ENCODE measurements around the gene CALN1.

CALN1 gene

GRCh38 chr7:72170475-72170874 lies 241.7 kb downstream of the CALN1 start:
- no peak for DNase-seq

GRCh38 chr7:72163271-72163670 lies 248.9 kb downstream of the CALN1 start:
- no peak for DNase-seq

GRCh38 chr7:72161534-72161933 lies 250.6 kb downstream of the CALN1 start:
- DNase-seq = no peak

- no peak for DNase-seq
Measured at GRCh38 chr7:72159911-72160310, 252.2 kb downstream of the CALN1 start.

- DNase-seq = no peak
Measured at GRCh38 chr7:72156671-72157070, 255.5 kb downstream of the CALN1 start.

- DNase-seq = no peak
Measured at GRCh38 chr7:72153132-72153512, 259.0 kb downstream of the CALN1 start.

DNA sequence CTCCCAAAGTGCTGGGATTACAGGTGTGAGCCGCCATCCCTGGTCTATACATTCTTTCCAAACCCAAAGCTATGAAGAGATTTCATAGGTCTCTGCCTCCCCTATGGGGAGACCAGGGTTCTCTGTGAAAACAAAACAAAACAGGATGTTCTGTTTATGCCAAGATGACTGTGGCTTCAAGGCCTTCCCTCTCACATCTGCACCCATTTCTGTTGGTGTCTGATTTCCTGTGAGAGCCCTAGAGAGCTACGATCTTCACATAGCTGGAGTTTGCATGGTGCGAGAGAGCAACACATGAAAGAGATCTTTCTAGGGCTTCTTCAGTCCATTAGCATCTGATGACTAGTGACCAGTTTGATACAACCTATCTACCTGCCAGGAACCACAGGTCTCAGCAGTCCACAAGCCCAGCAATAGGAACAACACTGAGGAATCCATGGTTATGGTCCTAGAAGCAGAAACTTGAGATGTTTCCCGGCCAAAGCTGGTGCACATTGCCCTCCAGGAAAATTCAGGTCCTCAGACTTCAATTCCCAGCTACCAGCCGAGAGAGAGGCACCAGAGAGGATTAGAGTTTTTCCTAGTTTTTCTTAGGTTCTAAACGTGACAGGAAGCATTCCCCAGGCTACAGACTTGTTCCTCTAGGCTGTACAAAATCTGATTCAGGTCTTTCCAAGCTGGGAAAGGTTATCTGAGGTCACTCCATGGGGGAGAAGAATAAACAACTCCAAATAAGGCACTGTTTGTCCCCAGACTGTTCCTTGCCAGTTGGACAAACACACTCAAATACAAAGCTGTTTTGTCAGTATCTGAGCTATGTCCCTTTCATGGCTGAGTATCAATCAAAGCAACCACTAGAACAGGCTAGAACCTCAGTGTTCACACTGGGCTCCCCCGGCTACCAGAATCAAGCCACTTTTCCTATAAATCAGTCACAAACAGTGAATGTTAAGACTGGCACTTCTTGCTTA lies 259.7 kb downstream of the CALN1 start:
- no peak for DNase-seq

- DNase-seq = no peak
Measured at GRCh38 chr7:72140566-72140965, 271.6 kb downstream of the CALN1 start.

DNA sequence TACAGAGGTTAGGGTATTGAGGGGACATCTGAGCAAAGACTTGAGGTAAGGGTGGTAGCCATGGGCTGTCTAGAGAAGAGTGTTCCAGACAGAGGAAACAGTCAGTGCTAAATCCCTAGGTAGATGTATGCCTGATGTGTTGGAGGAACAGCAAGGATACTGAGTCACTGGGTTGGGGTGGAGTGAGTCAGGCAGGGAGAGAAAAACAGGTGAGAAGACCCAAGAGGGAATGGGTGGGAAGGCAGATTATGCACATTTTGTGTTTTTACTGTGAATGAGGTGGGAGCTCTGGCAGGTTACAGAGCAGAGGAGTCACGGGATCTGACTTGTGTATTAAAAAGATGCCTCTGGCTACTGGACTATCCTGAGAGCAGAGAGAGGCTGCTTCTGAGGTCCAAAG lies 285.0 kb downstream of the CALN1 start:
- no peak for DNase-seq

- no peak for DNase-seq
Measured at GRCh38 chr7:72123913-72124312, 288.2 kb downstream of the CALN1 start.

GRCh38 chr7:72118366-72118765 lies 293.8 kb downstream of the CALN1 start:
- DNase-seq = no peak

GRCh38 chr7:72114129-72114528 lies 298.0 kb downstream of the CALN1 start:
- DNase-seq = no peak

DNA sequence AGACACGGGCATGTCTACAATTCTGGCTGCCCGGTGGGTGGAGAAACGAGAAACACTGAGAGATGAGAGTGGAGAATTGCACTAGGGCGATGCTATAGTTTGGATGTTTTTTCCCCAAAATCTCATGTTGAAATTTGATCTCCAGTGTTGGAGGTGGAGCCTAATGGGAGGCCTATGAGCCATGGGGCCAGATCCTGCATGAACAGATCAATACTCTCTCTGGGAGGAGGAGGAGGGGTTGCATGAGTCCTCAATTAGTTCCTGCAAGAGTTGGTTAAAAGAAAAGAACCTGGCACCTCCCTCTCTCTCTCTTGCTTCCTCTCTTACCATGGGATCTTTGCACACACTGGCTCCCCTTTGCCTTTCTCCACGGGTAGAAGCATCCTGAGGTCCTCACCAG lies 299.1 kb downstream of the CALN1 start:
- DNase-seq = no peak

DNA sequence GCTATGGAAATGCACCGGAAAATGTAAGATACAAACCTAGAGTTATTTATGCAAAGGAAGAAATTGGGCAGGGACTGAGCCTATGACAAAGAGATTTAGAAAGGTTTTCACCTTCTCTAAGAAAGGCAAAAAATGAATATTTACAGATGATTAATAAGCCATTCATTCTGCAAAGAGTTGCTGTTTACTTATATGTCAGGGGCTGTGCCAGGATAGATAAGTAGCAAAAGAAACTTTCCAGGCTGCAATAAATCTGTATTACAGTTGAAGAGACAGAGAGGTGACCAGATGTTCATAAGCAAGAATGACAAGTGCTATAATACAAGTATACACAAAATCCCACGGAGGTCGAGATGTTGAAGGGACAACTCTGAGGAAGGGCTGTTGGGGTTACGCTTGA lies 299.6 kb downstream of the CALN1 start:
- no peak for DNase-seq

DNA sequence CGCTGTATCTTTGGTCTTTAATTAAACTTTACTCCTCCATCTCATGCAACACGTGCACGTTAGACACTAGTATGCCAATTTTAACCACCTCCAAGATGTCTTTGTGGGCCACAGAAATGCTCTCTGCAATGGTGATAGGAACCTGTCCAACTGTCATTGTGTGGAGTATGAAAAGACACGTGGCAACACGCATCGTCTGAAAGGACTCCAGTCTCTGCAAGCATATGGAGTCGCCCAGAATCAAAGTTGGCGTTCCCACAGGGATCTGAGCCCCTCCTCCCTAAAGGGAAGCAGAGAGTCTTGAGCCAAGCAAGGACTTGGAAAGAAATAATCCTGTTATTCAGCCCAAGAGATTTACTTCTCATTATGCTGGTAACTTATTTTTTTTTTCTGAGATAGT lies 301.1 kb downstream of the CALN1 start:
- no peak for DNase-seq

DNA sequence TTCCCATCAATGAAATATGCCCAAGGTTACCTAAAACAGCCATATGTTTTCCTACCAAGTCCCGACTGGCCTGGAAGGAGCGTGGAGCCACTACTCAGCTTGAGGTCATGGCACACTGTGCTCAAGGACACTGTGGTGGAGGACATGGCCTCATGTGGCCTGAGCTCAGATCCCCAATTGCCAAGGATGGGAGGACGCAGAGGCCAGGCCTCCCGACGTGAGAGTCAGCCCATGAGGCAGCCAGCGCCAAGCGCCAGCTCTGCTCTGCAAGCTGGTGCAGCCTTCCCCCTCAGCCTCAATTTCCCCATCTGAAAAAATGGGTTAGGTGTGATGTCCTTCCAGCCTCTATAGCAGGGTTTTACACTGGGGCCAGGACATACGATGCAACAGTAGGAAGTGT lies 302.6 kb downstream of the CALN1 start:
- DNase-seq = no peak

DNA sequence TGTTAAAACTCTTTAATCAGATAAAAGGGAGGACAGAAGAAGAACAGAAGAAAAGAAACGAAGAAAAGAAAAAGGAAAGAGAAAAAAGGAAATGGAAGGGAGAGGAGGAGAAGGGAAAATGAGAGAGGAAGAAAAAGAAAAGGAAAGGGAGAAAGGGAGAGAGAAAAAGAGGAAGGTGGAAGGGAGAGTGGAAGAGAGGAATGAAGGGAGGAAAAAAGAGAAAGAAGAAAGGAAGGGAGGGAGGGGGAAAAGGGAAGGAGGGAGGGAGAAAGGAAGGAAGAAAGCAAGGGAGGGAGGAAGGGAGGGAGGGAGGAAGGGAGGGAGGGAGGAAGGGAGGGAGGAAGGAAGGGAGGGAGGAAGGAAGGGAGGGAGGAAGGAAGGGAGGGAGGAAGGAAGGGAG lies 305.7 kb downstream of the CALN1 start:
- no peak for DNase-seq

DNA sequence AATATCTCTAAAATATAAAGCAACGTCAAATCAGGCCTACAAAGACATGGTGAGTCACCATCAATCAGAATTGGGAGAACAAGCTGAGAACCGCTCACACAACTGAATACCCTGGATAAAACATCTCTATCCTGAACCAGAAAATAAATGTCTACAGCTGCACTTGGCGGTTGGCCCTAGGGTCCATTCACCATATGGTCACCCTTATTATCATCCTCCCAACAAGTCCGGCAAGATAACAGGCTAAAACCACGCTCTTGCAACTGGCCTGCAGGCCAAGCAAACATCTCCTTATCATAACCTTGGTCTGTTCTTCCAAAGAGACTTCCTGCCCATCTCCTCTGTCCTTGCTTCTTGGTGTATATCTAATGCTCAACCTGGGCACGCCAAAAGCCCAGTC lies 310.7 kb downstream of the CALN1 start:
- DNase-seq = no peak

DNA sequence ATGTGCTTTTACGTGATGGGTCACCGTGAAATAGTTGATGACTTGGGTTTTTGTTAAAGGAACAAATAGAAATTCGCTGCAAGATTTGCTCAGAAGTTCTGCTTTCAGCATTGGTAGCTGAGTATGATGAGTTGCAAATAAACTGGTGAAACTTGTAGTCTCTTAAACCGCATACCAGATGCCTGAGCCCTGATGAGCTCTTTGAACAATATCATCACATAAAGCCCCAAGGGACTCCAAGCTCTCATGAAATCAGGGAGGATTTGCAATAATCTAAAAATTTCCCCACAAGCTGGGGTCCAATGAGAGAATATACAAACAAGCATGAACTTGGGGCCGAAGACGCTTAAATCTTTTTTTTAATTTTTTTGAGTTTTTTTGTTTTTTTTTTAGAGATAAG lies 312.4 kb downstream of the CALN1 start:
- DNase-seq = no peak

DNA sequence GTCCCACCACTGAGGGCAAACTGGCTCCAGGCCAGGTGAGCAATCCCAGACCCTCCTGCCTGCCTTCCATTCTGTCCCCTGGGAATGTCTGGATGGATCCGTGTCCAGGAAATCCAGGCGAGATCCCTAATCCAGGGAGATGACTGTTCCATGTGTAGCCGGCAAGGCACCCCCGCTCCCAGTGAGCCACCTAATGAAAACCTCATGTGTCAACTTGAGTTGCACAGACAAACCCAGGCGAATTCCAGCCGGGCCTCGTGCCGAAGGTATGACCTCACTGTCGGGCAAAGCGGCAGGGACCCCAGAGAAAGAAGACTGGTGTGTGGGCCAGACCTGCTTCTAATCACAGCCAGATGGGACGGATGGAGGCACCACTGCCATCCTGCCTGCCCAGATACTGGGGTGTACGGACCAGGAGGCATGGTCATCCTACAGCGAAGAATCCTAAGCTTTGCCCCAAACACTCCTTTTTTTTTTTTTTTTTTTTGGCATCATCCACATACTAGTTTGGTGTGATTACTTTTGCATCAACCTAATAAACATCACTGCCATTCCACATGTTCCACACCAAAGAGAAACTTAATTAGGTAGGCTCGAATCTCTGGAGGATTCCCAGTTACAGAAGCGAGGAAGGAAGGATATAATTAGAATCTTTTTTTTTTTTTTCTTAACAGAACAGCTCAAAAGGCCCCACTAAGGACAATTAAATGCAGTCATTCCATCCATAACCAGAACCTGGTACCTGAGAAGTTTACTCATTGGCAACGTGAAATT lies 313.1 kb downstream of the CALN1 start:
- DNase-seq = no peak

DNA sequence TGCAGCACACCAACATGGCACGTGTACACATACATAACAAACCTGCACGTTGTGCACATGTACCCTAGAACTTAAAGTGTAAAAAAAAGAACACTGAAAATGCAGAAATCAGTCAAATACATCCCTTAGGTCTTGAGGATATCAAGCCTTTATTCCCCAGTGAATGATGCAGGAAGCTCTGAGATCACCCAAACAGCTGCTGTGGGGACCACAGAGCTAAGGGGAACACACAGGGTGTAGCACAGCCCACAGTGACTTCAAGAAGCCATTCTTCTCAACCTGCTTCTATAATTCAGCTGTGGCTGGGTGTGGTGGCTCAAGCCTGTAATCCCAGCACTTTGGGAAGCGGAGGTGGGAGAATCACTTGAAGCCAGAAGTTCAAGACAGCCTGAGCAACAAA lies 314.9 kb downstream of the CALN1 start:
- DNase-seq = no peak

GRCh38 chr7:72092769-72093168 lies 319.4 kb downstream of the CALN1 start:
- no peak for DNase-seq

DNA sequence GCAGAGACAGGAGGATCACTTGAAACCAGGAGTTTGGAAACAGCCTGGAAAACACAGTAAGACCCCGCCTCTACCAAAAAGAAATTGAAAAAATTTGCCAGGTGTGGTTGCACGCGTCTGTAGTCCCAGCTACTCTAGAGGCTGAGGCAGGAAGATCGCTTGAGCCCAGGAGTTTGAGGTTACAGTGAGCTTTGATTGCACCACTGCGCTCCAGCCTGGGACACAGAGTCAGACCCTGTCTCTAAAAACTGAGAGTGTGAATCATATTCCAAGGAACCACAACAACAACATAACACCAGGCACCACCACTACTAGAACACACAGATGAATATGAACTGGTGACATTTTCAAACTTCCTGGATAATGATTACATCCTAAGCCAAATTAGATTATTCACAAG lies 324.2 kb downstream of the CALN1 start:
- no peak for DNase-seq

DNA sequence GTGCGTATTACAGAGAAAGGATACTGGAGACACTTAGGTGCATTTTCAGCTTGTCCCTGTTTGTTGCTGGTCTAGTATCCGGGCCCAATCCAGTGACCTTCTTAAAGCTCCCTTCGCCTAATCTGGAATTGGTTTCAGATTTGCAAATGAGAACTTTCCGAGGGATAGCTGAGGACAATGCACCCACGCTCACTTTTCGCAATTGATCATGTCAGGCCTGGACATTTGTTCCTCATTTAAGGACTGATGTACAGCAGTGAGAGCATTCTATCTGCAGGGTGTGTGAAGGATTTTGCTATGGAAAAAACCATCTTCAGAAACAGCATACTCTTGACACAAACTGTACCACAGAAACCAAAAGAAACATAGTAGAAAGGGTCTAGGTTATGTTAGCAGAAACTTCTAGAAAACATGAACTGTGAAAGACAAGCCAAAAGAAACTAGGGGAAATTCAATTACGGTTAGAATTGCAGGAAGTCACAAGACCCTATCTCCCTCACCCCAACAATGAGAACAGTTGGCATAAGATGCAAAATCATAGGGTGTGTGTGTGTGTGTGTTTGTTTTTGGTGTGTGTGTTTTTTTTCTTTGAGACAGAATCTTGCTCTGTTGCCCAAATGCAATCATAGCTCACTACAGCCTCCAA lies 331.1 kb downstream of the CALN1 start:
- DNase-seq = no peak

Data from stimulated activated CD4-positive, alpha-beta T cell treated with anti-CD3 and anti-CD28 coated beads, Interleukin-15, amount 100 ng/mL, for 24 hours (primary cell).